ENCODE results near the gene PGM1.

The PGM1 gene

GRCh38 chr1:63601061-63601460 is 7.8 kb downstream of the PGM1 start:
- DNase-seq (ENCODE audit: low read depth): peak; percentile 4

DNA sequence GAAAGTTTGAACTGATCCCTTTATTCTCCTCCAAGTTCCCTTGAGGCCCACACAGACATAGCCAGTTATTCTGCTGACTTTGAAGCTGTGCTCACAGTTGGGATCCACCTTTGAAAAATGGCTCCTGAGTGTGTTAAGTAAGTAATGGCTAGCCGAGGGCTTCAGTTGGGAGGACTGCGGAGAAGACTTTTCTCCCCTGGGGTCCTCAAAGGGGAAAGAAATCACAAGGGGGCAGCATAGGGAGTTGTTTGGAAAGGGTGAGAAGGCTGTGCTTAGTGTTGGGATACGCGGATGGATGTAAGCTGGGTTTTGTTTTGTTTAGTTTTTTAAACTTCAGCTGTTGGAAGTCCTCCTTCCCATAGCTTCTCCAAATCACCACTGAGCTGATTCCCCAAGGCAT is 8.3 kb downstream of the PGM1 start:
- no peak for DNase-seq (ENCODE audit: low read depth)

- no peak for DNase-seq (ENCODE audit: low read depth)
Observed at GRCh38 chr1:63601912-63602311, 8.7 kb downstream of the PGM1 start.

- no peak for DNase-seq (ENCODE audit: low read depth)
Observed at GRCh38 chr1:63602629-63603028, 9.4 kb downstream of the PGM1 start.

DNA sequence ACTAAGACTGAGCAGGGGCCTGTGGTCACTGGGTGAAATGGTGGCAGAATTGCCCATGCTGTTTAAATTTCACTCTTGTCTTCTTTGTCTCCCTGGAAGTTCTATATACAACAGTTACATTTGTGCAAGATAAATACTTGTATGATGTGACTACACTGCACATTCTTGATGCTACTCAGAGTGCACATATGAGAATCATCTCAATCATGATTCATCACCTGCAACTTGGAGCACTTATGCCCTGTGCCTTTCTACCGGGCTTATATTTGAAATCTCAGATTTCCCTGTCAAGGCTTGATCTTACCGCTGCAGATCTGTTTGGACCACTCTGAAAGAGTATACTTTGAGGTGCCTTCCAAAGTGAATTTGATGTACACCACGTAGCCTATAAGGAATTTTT is 10.6 kb downstream of the PGM1 start:
- no peak for DNase-seq (ENCODE audit: low read depth)

DNA sequence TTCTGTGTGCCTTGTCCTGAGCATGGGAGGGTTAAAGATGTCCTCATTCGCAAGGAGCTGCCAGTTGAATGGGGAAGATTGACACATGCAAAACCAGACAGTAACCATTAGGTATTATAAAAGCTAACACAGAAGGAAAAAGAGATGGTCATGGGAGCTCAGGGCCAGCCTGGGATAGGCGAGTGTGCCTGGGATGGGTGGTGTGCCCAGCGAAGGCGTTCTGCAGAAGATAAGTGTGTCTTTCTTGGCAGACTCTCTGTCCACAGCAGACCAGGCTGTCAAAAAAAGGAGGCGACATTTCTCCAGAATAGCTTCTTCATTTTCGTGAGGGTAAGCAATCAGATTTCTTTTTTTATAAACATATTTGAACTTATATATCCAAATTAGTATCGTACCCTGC is 14.1 kb downstream of the PGM1 start:
- no peak for DNase-seq (ENCODE audit: low read depth)

GRCh38 chr1:63611231-63611630 is 18.0 kb downstream of the PGM1 start:
- no peak for DNase-seq (ENCODE audit: low read depth)

DNA sequence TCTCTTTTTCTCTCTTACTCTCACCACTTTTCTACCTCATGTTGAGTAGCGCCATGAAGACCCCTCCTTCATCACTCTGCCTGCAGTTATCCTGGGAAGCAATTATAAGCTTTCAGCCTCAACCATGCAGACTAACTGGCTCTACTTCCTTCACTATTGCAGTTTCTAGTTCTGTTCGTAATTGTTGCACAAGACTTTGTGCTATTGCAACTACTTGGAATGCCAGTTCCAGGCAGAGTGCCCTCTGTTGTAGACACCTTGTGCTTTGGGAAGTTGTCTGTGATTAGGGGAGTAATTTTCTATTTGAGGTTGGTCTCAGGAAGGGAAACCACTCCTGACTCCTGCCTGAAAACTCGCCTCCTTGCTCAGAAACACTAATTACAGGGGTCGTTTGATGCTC is 19.4 kb downstream of the PGM1 start:
- DNase-seq (ENCODE audit: low read depth): peak; percentile 59

DNA sequence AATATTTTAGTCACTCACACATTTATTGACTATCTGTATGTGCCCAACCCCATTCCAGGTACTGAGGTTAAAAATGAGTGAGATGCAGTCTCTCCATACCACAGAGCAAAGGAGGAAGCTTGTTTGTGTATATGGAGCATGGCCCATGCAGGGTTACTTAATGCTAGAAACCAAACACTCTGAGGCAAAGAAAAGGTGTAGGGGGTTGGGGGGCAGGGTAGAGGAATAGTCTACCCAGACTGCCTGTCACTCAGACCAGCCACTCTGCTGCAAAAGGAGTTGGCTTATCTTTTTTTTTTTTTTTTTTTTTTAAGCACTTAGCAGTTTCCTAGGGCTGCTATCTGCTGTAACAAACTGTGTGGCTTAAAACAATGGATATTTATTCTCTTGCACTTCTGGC is 19.8 kb downstream of the PGM1 start:
- no peak for DNase-seq (ENCODE audit: low read depth)

- peak; percentile 66 for DNase-seq (ENCODE audit: low read depth)
Observed at GRCh38 chr1:63615768-63616420, 22.7 kb downstream of the PGM1 start.

GRCh38 chr1:63617450-63617849 is 24.2 kb downstream of the PGM1 start:
- DNase-seq (ENCODE audit: low read depth): no peak

GRCh38 chr1:63618011-63618410 is 24.8 kb downstream of the PGM1 start:
- peak; percentile 62 for DNase-seq (ENCODE audit: low read depth)

- no peak for DNase-seq (ENCODE audit: low read depth)
Observed at GRCh38 chr1:63619558-63619957, 26.3 kb downstream of the PGM1 start.

DNA sequence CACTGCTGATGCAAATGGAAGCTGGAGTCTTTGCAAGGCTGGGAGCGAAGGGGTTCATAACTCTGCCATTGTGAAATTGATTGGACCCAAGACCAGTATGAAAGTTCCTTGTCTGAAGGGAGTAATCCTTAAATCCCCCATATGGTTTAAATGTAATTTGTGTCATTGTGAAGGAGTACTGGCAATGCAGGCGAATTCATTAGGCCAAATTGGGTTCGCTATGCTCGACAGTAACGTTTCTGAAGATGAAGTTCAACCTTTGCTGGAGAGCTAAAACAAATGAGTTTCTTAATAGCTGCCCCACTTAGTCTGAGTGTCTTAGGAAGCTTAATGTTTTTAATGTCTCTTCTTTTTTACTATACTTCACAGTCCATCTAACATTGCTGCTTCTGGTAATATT is 27.5 kb downstream of the PGM1 start:
- DNase-seq (ENCODE audit: low read depth): no peak

GRCh38 chr1:63621075-63621474 is 27.9 kb downstream of the PGM1 start:
- DNase-seq (ENCODE audit: low read depth): no peak

- DNase-seq (ENCODE audit: low read depth): peak; percentile 39
Observed at GRCh38 chr1:63621698-63622097, 28.5 kb downstream of the PGM1 start.

- no peak for DNase-seq (ENCODE audit: low read depth)
Observed at GRCh38 chr1:63622849-63623566, 29.8 kb downstream of the PGM1 start.

DNA sequence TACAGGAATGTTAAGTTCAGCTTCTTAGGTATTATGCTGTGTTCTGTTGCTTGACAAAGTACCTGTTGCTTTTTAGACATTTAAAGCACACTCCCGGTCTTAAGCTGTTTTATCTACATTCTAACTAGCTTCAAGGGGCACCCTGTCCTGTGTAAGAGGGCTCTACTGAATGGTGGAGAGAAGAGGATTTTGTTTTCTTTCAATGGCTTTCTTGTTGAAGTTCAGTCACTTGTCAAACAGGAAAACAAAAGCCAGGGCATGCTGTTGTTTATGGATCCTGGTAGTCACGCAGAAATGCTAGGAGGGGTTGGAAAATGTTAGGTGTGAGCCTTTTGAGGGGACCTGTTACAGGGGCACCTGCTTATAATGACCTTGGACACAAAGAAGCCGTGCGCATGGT is 30.7 kb downstream of the PGM1 start:
- DNase-seq (ENCODE audit: low read depth): no peak

- DNase-seq (ENCODE audit: low read depth): no peak
Observed at GRCh38 chr1:63624911-63625310, 31.7 kb downstream of the PGM1 start.

- DNase-seq (ENCODE audit: low read depth): peak; percentile 27
Observed at GRCh38 chr1:63626222-63626621, 33.0 kb downstream of the PGM1 start.

- DNase-seq (ENCODE audit: low read depth): no peak
Observed at GRCh38 chr1:63628607-63629006, 35.4 kb downstream of the PGM1 start.

DNA sequence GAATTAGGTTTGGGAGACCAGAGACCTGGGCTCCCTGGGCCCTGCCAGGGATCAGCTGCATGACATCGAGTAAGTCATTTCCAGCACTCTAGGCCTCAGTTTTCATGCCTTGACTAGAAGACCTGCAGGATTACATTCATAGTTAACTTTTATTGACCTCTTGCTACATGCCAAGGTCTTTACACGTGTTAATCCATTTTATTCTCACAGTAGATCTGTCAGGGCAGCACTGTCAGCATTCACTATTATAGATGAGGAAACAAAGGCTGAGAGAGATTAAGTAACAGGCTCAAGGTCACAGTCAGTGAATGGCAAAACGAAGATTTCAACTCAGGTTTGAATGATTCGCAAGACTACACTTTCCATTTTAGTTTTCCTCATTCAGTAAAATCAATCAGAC is 37.0 kb downstream of the PGM1 start:
- DNase-seq (ENCODE audit: low read depth): no peak

DNA sequence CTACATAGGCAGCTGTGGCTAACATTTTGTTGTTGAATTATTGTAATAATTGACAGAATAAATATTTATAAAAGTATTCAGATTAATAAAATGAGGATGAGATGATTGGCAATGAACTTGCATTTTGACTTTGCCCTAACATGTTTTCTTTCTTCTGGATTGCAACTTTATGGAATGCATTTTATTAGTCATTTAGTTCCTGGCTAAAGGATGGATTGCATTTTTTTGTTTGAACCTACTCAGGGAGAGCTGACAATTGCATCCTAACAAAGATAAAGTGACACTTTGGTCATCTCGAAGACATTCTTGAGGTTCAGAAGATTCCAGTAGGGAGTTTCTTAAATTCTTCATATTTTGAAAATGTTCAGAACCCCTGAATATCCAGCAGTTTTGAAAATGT is 37.5 kb downstream of the PGM1 start:
- peak; percentile 12 for DNase-seq (ENCODE audit: low read depth)

- peak; percentile 8 for DNase-seq (ENCODE audit: low read depth)
Observed at GRCh38 chr1:63632110-63632509, 38.9 kb downstream of the PGM1 start.

Data from fibroblast of gingiva (primary cell).